Measurements from ENCODE around the gene NAT10. TPM values are rescaled to one million over a fixed set of nuclear protein-coding genes. Genes with fewer than 3 reads are reported as not detected.
A peak's percentile ranks its signal among the peaks of the same experiment; 100 is the strongest.

NAT10 gene
- total and polyA plus RNA-seq, 2 experiments from 2014 or later, result 44.1 to 58.8 TPM

DNA sequence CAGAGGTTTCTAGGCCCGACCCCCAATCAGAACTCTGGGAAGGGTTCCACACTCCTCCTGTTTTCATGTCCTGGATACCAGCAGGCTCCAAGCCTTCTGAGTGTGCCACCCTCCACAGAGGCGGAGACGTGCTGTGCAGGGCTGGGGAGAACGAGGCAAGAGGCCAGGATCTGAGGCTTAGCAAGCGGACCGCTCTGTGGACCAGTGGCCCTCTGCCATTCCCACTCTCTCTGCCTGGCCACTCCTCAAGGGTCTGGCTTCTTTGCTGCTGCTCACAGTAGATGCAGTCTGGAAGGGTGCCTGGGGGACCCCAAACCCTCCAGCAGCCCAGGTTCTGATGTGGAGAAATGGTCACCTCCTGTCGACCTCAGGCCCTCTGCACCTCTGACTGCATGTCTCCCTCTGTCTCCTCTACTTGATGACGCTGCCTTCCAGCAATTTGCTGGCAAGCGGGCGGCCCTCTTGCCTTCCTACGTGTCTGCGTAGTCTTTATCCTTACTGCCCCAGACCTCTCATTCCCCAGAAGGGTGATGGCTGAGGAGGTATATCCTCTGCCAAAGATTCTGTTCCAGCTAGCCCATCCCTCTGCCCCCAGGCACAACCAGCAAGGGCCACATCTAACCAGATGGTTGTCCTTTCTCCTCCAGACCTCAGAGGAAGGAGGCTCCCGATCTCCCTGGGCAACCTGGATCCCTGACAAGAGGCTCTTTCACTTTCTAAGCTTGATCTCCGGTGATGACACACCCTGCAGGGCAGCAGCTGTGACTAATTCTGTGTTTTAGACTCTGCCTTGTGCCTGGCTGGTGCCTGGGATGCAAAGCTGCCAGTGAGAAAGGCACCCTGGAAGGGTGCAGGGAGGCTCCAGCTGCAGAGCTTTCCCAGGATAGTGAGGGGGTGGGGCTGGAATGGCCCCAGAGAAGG lies 87.3 kb downstream of the NAT10 start:
- DNase-seq (ENCODE audit: low spot score), result no peak
- H3K9me3 Mint-ChIP-seq, result no peaks in the 10 kb centered on the region
- no peak overlapping the region for H2AFZ ChIP-seq
- peaks cover 52% of the 10 kb centered on the region for H3K4me1 Mint-ChIP-seq
- peak; percentile 6; the same call in 2 of the 3 replicates for ATAC-seq
- H3K27me3 Mint-ChIP-seq (ENCODE audit: insufficient read depth, low read depth, poor library complexity), result peaks cover 4% of the 10 kb centered on the region
- H3K36me3 Mint-ChIP-seq (ENCODE audit: low read depth), result peaks cover 5% of the 10 kb centered on the region; the same call in 2 of the 3 replicates
- H3K36me3 ChIP-seq (ENCODE audit: insufficient read depth), result no peaks in the 10 kb centered on the region
- no peaks in the 10 kb centered on the region for H3K79me2 ChIP-seq (replicated peaks; ENCODE audit: insufficient read depth)
- H3K9me2 ChIP-seq (ENCODE audit: insufficient read depth), result no peaks in the 10 kb centered on the region
- no peaks in the 10 kb centered on the region for H3F3A ChIP-seq (replicated peaks; ENCODE audit: low read depth)
- H3K4me1 ChIP-seq (ENCODE audit: insufficient read depth), result peaks cover 16% of the 10 kb centered on the region
- H3K4me3 ChIP-seq, result no peak overlapping the region
- TF ChIP-seq JUNB (IDR thresholded peaks at IDR 0.05; ENCODE audit: unreplicated experiment) (no peak), CREB1 (CRISPR knock-in tag; IDR thresholded peaks at IDR 0.05; ENCODE audit: low read depth) (no peak)
- H3K4me2 ChIP-seq, result no peak overlapping the region
- no peaks in the 10 kb centered on the region for H4K20me1 ChIP-seq (replicated peaks; ENCODE audit: insufficient read depth)
- peak overlapping the region; percentile 59 for H3K27ac Mint-ChIP-seq
- no peak overlapping the region for H3K27ac ChIP-seq (ENCODE audit: low read depth)
- no peak overlapping the region for H3K4me3 Mint-ChIP-seq
- no peaks in the 10 kb centered on the region for H3K27me3 ChIP-seq (ENCODE audit: insufficient read depth)

DNA sequence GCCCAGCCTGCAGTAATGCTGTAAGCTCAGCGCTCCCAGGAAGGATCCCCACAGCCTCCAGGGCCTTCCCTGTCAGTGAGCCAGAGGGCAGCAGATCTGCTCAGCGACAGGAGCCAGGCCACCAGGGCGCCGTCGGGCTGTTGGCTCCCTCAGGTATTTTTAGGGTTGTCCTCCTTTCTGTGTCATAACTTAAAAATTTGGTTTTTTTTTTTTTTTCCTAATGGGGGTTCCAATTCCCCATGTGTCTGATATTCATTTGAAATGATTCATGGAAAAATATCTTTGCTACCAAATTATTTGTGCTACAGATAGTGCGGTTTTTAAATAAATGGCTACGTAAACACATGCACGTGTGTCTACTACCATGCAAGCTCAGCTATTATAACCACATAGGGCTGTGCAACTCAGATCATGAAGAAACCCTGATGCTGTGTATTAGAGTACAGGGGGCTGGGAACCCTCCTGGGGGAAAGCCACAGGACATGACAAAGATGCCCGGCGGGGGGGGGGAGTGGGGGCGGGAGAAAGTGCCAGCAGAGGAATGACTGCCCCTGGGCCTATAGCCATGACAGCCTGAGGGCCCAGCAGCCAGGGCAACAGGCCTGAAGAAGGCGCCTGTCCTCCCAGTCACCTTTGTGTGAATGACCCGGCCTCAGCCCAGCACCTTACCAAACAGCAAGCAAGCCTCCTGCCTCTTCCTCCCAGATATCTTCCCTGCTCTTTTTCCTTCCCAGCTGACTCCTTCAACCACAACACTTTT lies 89.3 kb downstream of the NAT10 start:
- Mint-ChIP-seq H3K36me3 (ENCODE audit: low read depth) (peaks cover 5% of the 10 kb centered on the region; the same call in 2 of the 3 replicates), H3K4me3 (no peak overlapping the region), H3K4me1 (peaks cover 40% of the 10 kb centered on the region), H3K27me3 (ENCODE audit: insufficient read depth, low read depth, poor library complexity) (no peaks in the 10 kb centered on the region), H3K9me3 (no peaks in the 10 kb centered on the region), H3K27ac (no peak overlapping the region; the same call in 1 of the 2 replicates)
- DNase-seq (ENCODE audit: low spot score), result peak; percentile 42
- TF ChIP-seq, protein P1, sequence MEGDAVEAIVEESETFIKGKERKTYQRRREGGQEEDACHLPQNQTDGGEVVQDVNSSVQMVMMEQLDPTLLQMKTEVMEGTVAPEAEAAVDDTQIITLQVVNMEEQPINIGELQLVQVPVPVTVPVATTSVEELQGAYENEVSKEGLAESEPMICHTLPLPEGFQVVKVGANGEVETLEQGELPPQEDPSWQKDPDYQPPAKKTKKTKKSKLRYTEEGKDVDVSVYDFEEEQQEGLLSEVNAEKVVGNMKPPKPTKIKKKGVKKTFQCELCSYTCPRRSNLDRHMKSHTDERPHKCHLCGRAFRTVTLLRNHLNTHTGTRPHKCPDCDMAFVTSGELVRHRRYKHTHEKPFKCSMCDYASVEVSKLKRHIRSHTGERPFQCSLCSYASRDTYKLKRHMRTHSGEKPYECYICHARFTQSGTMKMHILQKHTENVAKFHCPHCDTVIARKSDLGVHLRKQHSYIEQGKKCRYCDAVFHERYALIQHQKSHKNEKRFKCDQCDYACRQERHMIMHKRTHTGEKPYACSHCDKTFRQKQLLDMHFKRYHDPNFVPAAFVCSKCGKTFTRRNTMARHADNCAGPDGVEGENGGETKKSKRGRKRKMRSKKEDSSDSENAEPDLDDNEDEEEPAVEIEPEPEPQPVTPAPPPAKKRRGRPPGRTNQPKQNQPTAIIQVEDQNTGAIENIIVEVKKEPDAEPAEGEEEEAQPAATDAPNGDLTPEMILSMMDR (conservative IDR thresholded peaks at IDR 0.05; ENCODE audit: low read depth in 2 of 2), result peak in 1 of 2 experiments; percentile 23; a peak in 2 of 4 replicates
- TF ChIP-seq, protein P2, sequence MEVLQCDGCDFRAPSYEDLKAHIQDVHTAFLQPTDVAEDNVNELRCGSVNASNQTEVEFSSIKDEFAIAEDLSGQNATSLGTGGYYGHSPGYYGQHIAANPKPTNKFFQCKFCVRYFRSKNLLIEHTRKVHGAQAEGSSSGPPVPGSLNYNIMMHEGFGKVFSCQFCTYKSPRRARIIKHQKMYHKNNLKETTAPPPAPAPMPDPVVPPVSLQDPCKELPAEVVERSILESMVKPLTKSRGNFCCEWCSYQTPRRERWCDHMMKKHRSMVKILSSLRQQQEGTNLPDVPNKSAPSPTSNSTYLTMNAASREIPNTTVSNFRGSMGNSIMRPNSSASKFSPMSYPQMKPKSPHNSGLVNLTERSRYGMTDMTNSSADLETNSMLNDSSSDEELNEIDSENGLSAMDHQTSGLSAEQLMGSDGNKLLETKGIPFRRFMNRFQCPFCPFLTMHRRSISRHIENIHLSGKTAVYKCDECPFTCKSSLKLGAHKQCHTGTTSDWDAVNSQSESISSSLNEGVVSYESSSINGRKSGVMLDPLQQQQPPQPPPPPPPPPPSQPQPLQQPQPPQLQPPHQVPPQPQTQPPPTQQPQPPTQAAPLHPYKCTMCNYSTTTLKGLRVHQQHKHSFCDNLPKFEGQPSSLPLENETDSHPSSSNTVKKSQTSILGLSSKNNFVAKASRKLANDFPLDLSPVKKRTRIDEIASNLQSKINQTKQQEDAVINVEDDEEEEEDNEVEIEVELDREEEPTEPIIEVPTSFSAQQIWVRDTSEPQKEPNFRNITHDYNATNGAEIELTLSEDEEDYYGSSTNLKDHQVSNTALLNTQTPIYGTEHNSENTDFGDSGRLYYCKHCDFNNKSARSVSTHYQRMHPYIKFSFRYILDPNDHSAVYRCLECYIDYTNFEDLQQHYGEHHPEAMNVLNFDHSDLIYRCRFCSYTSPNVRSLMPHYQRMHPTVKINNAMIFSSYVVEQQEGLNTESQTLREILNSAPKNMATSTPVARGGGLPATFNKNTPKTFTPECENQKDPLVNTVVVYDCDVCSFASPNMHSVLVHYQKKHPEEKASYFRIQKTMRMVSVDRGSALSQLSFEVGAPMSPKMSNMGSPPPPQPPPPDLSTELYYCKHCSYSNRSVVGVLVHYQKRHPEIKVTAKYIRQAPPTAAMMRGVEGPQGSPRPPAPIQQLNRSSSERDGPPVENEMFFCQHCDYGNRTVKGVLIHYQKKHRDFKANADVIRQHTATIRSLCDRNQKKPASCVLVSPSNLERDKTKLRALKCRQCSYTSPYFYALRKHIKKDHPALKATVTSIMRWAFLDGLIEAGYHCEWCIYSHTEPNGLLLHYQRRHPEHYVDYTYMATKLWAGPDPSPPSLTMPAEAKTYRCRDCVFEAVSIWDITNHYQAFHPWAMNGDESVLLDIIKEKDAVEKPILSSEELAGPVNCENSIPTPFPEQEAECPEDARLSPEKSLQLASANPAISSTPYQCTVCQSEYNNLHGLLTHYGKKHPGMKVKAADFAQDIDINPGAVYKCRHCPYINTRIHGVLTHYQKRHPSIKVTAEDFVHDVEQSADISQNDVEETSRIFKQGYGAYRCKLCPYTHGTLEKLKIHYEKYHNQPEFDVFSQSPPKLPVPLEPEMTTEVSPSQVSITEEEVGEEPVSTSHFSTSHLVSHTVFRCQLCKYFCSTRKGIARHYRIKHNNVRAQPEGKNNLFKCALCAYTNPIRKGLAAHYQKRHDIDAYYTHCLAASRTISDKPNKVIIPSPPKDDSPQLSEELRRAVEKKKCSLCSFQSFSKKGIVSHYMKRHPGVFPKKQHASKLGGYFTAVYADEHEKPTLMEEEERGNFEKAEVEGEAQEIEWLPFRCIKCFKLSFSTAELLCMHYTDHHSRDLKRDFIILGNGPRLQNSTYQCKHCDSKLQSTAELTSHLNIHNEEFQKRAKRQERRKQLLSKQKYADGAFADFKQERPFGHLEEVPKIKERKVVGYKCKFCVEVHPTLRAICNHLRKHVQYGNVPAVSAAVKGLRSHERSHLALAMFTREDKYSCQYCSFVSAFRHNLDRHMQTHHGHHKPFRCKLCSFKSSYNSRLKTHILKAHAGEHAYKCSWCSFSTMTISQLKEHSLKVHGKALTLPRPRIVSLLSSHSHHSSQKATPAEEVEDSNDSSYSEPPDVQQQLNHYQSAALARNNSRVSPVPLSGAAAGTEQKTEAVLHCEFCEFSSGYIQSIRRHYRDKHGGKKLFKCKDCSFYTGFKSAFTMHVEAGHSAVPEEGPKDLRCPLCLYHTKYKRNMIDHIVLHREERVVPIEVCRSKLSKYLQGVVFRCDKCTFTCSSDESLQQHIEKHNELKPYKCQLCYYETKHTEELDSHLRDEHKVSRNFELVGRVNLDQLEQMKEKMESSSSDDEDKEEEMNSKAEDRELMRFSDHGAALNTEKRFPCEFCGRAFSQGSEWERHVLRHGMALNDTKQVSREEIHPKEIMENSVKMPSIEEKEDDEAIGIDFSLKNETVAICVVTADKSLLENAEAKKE (CRISPR knock-in tag; IDR thresholded peaks at IDR 0.05), result no peak
- TF ChIP-seq ZNF331 (CRISPR knock-in tag; IDR thresholded peaks at IDR 0.05; ENCODE audit: low read depth) (no peak), STAT1 (IDR thresholded peaks at IDR 0.05; ENCODE audit: unreplicated experiment) (no peak)
- Histone ChIP-seq H3K4me2 (no peak overlapping the region), H3K36me3 (ENCODE audit: insufficient read depth) (no peaks in the 10 kb centered on the region), H3K9me2 (ENCODE audit: insufficient read depth) (no peaks in the 10 kb centered on the region), H2AFZ (no peak overlapping the region), H3F3A (replicated peaks; ENCODE audit: low read depth) (no peaks in the 10 kb centered on the region), H3K79me2 (replicated peaks; ENCODE audit: insufficient read depth) (no peaks in the 10 kb centered on the region), H3K4me1 (ENCODE audit: insufficient read depth) (no peaks in the 10 kb centered on the region; the same call in 1 of the 2 replicates), H3K27ac (ENCODE audit: low read depth) (no peak overlapping the region), H4K20me1 (replicated peaks; ENCODE audit: insufficient read depth) (no peaks in the 10 kb centered on the region), H3K4me3 (no peak overlapping the region), H3K27me3 (ENCODE audit: insufficient read depth) (no peaks in the 10 kb centered on the region)
- ATAC-seq, result peak; percentile 78
